ENCODE results near the gene MS4A10.
A peak's percentile ranks its signal among the peaks of the same experiment; 100 is the strongest.

MS4A10 gene

GRCh38 chr11:60790726-60791125 lies 5.6 kb downstream of the MS4A10 start:
- DNase-seq, result no peak

GRCh38 chr11:60791153-60791933 lies 6.2 kb downstream of the MS4A10 start:
- no peak for DNase-seq

GRCh38 chr11:60792521-60792920 lies 7.4 kb downstream of the MS4A10 start:
- no peak for DNase-seq

- no peak for DNase-seq
Measured at GRCh38 chr11:60795291-60795690, 10.2 kb downstream of the MS4A10 start.

- DNase-seq, result no peak
Measured at GRCh38 chr11:60797846-60798630, 12.9 kb downstream of the MS4A10 start.

GRCh38 chr11:60798631-60799030 lies 13.5 kb downstream of the MS4A10 start:
- DNase-seq, result no peak

GRCh38 chr11:60801194-60801593 lies 16.1 kb downstream of the MS4A10 start:
- DNase-seq, result no peak

- no peak for DNase-seq
Measured at GRCh38 chr11:60803273-60803936, 18.3 kb downstream of the MS4A10 start.

- DNase-seq, result no peak
Measured at GRCh38 chr11:60809249-60809648, 24.1 kb downstream of the MS4A10 start.

- DNase-seq, result no peak
Measured at GRCh38 chr11:60809691-60810090, 24.6 kb downstream of the MS4A10 start.

- DNase-seq, result no peak
Measured at GRCh38 chr11:60810151-60810550, 25.0 kb downstream of the MS4A10 start.

- no peak for DNase-seq
Measured at GRCh38 chr11:60810569-60810968, 25.4 kb downstream of the MS4A10 start.

GRCh38 chr11:60813324-60813723 lies 28.2 kb downstream of the MS4A10 start:
- no peak for DNase-seq

- DNase-seq, result no peak
Measured at GRCh38 chr11:60814112-60814511, 29.0 kb downstream of the MS4A10 start.

- DNase-seq, result no peak
Measured at GRCh38 chr11:60816590-60817157, 31.5 kb downstream of the MS4A10 start.

- no peak for DNase-seq
Measured at GRCh38 chr11:60818057-60818456, 32.9 kb downstream of the MS4A10 start.

- no peak for DNase-seq
Measured at GRCh38 chr11:60821827-60822599, 36.9 kb downstream of the MS4A10 start.

GRCh38 chr11:60823745-60824306 lies 38.7 kb downstream of the MS4A10 start:
- peak; percentile 11 for DNase-seq

- DNase-seq, result no peak
Measured at GRCh38 chr11:60825118-60825517, 40.0 kb downstream of the MS4A10 start.

GRCh38 chr11:60825790-60826189 lies 40.7 kb downstream of the MS4A10 start:
- DNase-seq, result no peak

- DNase-seq, result no peak
Measured at GRCh38 chr11:60830478-60831142, 45.5 kb downstream of the MS4A10 start.

GRCh38 chr11:60831143-60831500 lies 46.0 kb downstream of the MS4A10 start:
- DNase-seq, result peak; percentile 82

Measured in DMS79 treated with DMSO at 0.1 percent for 48 hours (cell line).